ENCODE data around the gene KCNH4.

KCNH4 gene

GRCh38 chr17:42112552-42113176 is 68.3 kb downstream of the KCNH4 start, which contains the start of gene DHX58:
DHX58 (minus strand) TSS chr17:42112714; CDS start chr17:42111892, 822 bp downstream.
- Histone ChIP-seq H3K27me3 (ENCODE audit: insufficient read depth, low read length, poor library complexity) (no peaks in the 10 kb centered on the region), H3K36me3 (ENCODE audit: insufficient read depth, low read length) (peaks cover 41% of the 10 kb centered on the region), H3K4me1 (ENCODE audit: insufficient read depth, low read length) (peaks cover 49% of the 10 kb centered on the region), H3K9me3 (ENCODE audit: insufficient read depth, low read length, severe bottlenecking) (no peaks in the 10 kb centered on the region), H3K27ac (ENCODE audit: low read length) (peak within 1 kb of the TSS; percentile 94), H4K20me1 (ENCODE audit: insufficient read depth, low read length) (no peaks in the 10 kb centered on the region), H3K9ac (ENCODE audit: low read depth, low read length) (peak within 1 kb of the TSS; percentile 65), H3K79me2 (ENCODE audit: insufficient read depth, low read length) (peaks cover 6% of the 10 kb centered on the region; the same call in 1 of the 2 replicates), H3K4me3 (ENCODE audit: low read depth in 1 of 2, low read length in 2 of 2) (peak within 1 kb of the TSS; percentile 25 to 62; a peak in 3 of 4 replicates), H3K4me2 (ENCODE audit: insufficient read depth, low read length) (peak within 1 kb of the TSS; percentile 89), H2AFZ (ENCODE audit: low read depth, low read length) (peak within 1 kb of the TSS; percentile 83)
- ATAC-seq (ENCODE audit: insufficient read depth, low read depth) (peak; percentile 90), DNase-seq (peak; percentile 88)
- no peak for TF ChIP-seq EZH2 (IDR thresholded peaks at IDR 0.05; ENCODE audit: borderline replicate concordance, low read depth, low read length, severe bottlenecking)
- TF ChIP-seq CTCF (IDR thresholded peaks at IDR 0.05; ENCODE audit: borderline replicate concordance, extremely low read depth, low read length, poor library complexity, severe bottlenecking), result no peak

GRCh38 chr17:42111871-42112551 is 68.9 kb downstream of the KCNH4 start:
- H3K9me3 ChIP-seq (ENCODE audit: insufficient read depth, low read length, severe bottlenecking), result no peaks in the 10 kb centered on the region
- ATAC-seq (ENCODE audit: insufficient read depth, low read depth), result peak; percentile 44
- H3K4me1 ChIP-seq (ENCODE audit: insufficient read depth, low read length), result peaks cover 54% of the 10 kb centered on the region
- peak overlapping the region; percentile 25 to 62; a peak in 3 of 4 replicates for H3K4me3 ChIP-seq (ENCODE audit: low read depth in 1 of 2, low read length in 2 of 2)
- H3K36me3 ChIP-seq (ENCODE audit: insufficient read depth, low read length), result peaks cover 34% of the 10 kb centered on the region
- peak overlapping the region; percentile 65 for H3K9ac ChIP-seq (ENCODE audit: low read depth, low read length)
- peak overlapping the region; percentile 94 for H3K27ac ChIP-seq (ENCODE audit: low read length)
- H3K27me3 ChIP-seq (ENCODE audit: insufficient read depth, low read length, poor library complexity), result no peaks in the 10 kb centered on the region
- H3K79me2 ChIP-seq (ENCODE audit: insufficient read depth, low read length), result peaks cover 6% of the 10 kb centered on the region; the same call in 1 of the 2 replicates
- H2AFZ ChIP-seq (ENCODE audit: low read depth, low read length), result peak overlapping the region; percentile 83
- H4K20me1 ChIP-seq (ENCODE audit: insufficient read depth, low read length), result no peaks in the 10 kb centered on the region
- no peak for DNase-seq
- TF ChIP-seq CTCF (IDR thresholded peaks at IDR 0.05; ENCODE audit: borderline replicate concordance, extremely low read depth, low read length, poor library complexity, severe bottlenecking), result no peak
- no peak for TF ChIP-seq EZH2 (IDR thresholded peaks at IDR 0.05; ENCODE audit: borderline replicate concordance, low read depth, low read length, severe bottlenecking)
- peak overlapping the region; percentile 89 for H3K4me2 ChIP-seq (ENCODE audit: insufficient read depth, low read length)

GRCh38 chr17:42111265-42111636 is 69.7 kb downstream of the KCNH4 start:
- Histone ChIP-seq H4K20me1 (ENCODE audit: insufficient read depth, low read length) (no peaks in the 10 kb centered on the region), H3K27me3 (ENCODE audit: insufficient read depth, low read length, poor library complexity) (no peaks in the 10 kb centered on the region), H2AFZ (ENCODE audit: low read depth, low read length) (no peak overlapping the region), H3K9me3 (ENCODE audit: insufficient read depth, low read length, severe bottlenecking) (no peaks in the 10 kb centered on the region), H3K4me1 (ENCODE audit: insufficient read depth, low read length) (peaks cover 51% of the 10 kb centered on the region), H3K36me3 (ENCODE audit: insufficient read depth, low read length) (peaks cover 28% of the 10 kb centered on the region), H3K4me3 (ENCODE audit: low read depth in 1 of 2, low read length in 2 of 2) (peak overlapping the region in 1 of 2 experiments; percentile 62; a peak in 2 of 4 replicates), H3K27ac (ENCODE audit: low read length) (peak overlapping the region; percentile 94; the same call in 1 of the 2 replicates), H3K79me2 (ENCODE audit: insufficient read depth, low read length) (peaks cover 6% of the 10 kb centered on the region; the same call in 1 of the 2 replicates), H3K4me2 (ENCODE audit: insufficient read depth, low read length) (0 out of 2 replicates have a peak overlapping the region, but pooled peaks have one; percentile 89), H3K9ac (ENCODE audit: low read depth, low read length) (0 out of 2 replicates have a peak overlapping the region, but pooled peaks have one; percentile 65)
- no peak for DNase-seq
- TF ChIP-seq CTCF (IDR thresholded peaks at IDR 0.05; ENCODE audit: borderline replicate concordance, extremely low read depth, low read length, poor library complexity, severe bottlenecking) (no peak), EZH2 (IDR thresholded peaks at IDR 0.05; ENCODE audit: borderline replicate concordance, low read depth, low read length, severe bottlenecking) (no peak)
- no peak for ATAC-seq (ENCODE audit: insufficient read depth, low read depth)

All from DND-41 (cell line).